ENCODE data around the gene SGCG.

GRCh38 chr13:23140492-23140891 lies 40.3 kb upstream of the SGCG start:
- TF ChIP-seq CTCF (IDR thresholded peaks at IDR 0.05) (no peak), POLR2A (IDR thresholded peaks at IDR 0.05) (no peak), EP300 (IDR thresholded peaks at IDR 0.05) (no peak)
